Smooth muscle cell (in vitro differentiated cells): ENCODE data around the gene MRPS27. TPM values are rescaled to one million over a fixed set of nuclear protein-coding genes. Genes with fewer than 3 reads are reported as not detected.

Experiments
- DNase-seq: peaks from one replicate; lab custom pipeline; 2025; ENCODE audit not compliant: unreplicated experiment; lab: John Stamatoyannopoulos, UW
- H2AFZ ChIP-seq: fragments of 200-600 bp; sonication (generic); 2 replicates; pipeline ENCODE4 v1.6.0; 2016; ENCODE audit warnings: antibody characterized with exemption, low read depth, mild to moderate bottlenecking
- H3F3A ChIP-seq: fragments of 200-600 bp; sonication (generic); 2 replicates; pipeline ENCODE4 v1.6.0; 2017; ENCODE audit warnings: antibody characterized with exemption, low read depth
- H3K27ac ChIP-seq: fragments of 200-600 bp; sonication (generic); 2 replicates; pipeline ENCODE4 v1.5.1; 2016; ENCODE audit warnings: low read depth, mild to moderate bottlenecking
- H3K27me3 ChIP-seq: fragments of 200-600 bp; sonication (generic); 2 replicates; pipeline ENCODE4 v1.6.1; 2016; ENCODE audit warnings: low read depth, mild to moderate bottlenecking
- H3K36me3 ChIP-seq: fragments of 200-600 bp; sonication (generic); 2 replicates; pipeline ENCODE4 v1.5.1; 2016; ENCODE audit warnings: low read depth
- H3K4me1 ChIP-seq: fragments of 200-600 bp; sonication (generic); 2 replicates; pipeline ENCODE4 v1.5.1; 2016; ENCODE audit warnings: low read depth
- H3K4me2 ChIP-seq: fragments of 200-600 bp; sonication (generic); 2 replicates; pipeline ENCODE4 v1.6.0; 2016; ENCODE audit warnings: mild to moderate bottlenecking
- H3K4me3 ChIP-seq: fragments of 200-600 bp; sonication (generic); 2 replicates; pipeline ENCODE4 v1.5.1; 2016; ENCODE audit warnings: mild to moderate bottlenecking
- H3K79me2 ChIP-seq: fragments of 200-600 bp; sonication (generic); 2 replicates; pipeline ENCODE4 v1.6.0; 2016; ENCODE audit warnings: low read depth, mild to moderate bottlenecking
- H3K9ac ChIP-seq: fragments of 200-600 bp; sonication (generic); 2 replicates; pipeline ENCODE4 v1.6.0; 2016; ENCODE audit warnings: low read depth
- H3K9me3 ChIP-seq: fragments of 200-600 bp; sonication (generic); replicated peaks from 2 replicates; pipeline ENCODE4 v1.5.1; 2016; ENCODE audit warnings: low read depth
- H4K20me1 ChIP-seq: fragments of 200-600 bp; sonication (generic); 2 replicates; pipeline ENCODE4 v1.6.0; 2016; ENCODE audit warnings: low read depth
- WGBS: methylation state at CpG from one replicate; pipeline ENCODE4 v1.1.7; 2016; ENCODE audit warnings: low lambda C conversion rate; 5-methylcytosine and 5-hydroxymethylcytosine counted together
- polyA plus RNA-seq: library from polyadenylated mRNA; unstranded; fragments of >200 nt; fragmentation: Nextera tagmentation; extraction: Ambion mirVana; gene quantifications from 2 replicates; pipeline ENCODE4 v1.2.1, GENCODE V29; 2016
- total RNA-seq: library from RNA; depleted of rRNA; stranded (reverse); fragments of >200 nt; gene quantifications from 2 replicates; pipeline ENCODE4 v1.2.3, GENCODE V29; 2014
- TF ChIP-seq, protein P1 (sequence below): fragments of 200-600 bp; sonication (generic); IDR thresholded peaks from 2 replicates; pipeline ENCODE4 v1.5.1; 2017; ENCODE audit warnings: borderline replicate concordance, mild to moderate bottlenecking, antibody characterized with exemption; ENCODE audit not compliant: insufficient read depth, poor library complexity, severe bottlenecking

Gene MRPS27
- total and polyA plus RNA-seq, 2 experiments from 2014 or later: 36.7 to 38.3 TPM

DNA sequence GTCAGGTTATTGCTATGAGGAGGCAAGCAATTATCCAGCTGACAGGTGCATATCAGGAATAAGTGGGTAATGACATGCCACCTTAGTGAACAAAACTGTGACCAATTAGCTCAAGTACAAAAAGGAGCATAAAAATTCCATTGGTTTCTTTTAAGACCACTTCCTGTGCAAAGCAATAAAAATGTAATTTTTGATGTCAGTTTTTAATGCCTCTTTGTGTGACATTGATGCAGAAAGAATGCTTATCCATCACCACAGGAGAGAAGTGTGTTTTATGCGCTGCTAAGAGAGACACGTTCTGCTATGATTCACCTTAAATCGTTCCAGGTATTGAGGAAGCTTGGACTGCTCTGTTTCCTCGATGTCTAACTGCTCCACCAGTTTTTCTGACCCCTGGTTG is 96.7 kb downstream of the MRPS27 start:
- TF ChIP-seq, protein P1, sequence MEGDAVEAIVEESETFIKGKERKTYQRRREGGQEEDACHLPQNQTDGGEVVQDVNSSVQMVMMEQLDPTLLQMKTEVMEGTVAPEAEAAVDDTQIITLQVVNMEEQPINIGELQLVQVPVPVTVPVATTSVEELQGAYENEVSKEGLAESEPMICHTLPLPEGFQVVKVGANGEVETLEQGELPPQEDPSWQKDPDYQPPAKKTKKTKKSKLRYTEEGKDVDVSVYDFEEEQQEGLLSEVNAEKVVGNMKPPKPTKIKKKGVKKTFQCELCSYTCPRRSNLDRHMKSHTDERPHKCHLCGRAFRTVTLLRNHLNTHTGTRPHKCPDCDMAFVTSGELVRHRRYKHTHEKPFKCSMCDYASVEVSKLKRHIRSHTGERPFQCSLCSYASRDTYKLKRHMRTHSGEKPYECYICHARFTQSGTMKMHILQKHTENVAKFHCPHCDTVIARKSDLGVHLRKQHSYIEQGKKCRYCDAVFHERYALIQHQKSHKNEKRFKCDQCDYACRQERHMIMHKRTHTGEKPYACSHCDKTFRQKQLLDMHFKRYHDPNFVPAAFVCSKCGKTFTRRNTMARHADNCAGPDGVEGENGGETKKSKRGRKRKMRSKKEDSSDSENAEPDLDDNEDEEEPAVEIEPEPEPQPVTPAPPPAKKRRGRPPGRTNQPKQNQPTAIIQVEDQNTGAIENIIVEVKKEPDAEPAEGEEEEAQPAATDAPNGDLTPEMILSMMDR: no peak
- Histone ChIP-seq H3K4me1 (no peaks in the 10 kb centered on the region), H3K9ac (no peak overlapping the region), H4K20me1 (no peaks in the 10 kb centered on the region), H2AFZ (no peak overlapping the region), H3K36me3 (peaks cover 21% of the 10 kb centered on the region), H3K4me3 (no peak overlapping the region), H3K4me2 (no peak overlapping the region), H3K79me2 (no peaks in the 10 kb centered on the region), H3K27me3 (no peaks in the 10 kb centered on the region), H3K27ac (no peak overlapping the region), H3K9me3 (no peaks in the 10 kb centered on the region), H3F3A (no peaks in the 10 kb centered on the region)
- no peak for DNase-seq
- 97% methylated on average over 4 of the region's 4 CpGs for WGBS

DNA sequence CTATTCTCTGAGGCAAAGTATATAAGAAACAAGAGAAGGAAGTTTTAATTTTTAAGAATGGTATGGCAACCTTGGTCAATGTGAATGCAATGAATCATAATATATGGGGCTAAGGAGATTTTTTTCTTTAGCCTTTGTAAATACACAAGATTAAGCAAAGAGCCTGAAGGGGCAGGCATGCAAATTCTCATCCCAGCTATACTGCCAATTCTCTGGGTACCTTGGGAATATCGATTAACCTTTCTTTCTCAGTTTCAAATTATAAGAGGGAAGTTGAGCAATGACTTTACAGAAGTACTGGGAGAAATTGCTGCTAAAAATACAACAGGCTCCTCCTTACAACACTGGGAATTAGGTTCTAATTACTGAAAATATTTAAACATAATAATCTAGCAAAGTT is 97.5 kb downstream of the MRPS27 start:
- Histone ChIP-seq H3K4me1 (no peaks in the 10 kb centered on the region), H3K4me3 (no peak overlapping the region), H3K27ac (no peak overlapping the region), H3K36me3 (peaks cover 21% of the 10 kb centered on the region), H3K9ac (no peak overlapping the region), H4K20me1 (no peaks in the 10 kb centered on the region), H3K4me2 (no peak overlapping the region), H3K79me2 (no peaks in the 10 kb centered on the region), H3K9me3 (no peaks in the 10 kb centered on the region), H2AFZ (no peak overlapping the region), H3F3A (no peaks in the 10 kb centered on the region), H3K27me3 (no peaks in the 10 kb centered on the region)
- no peak for DNase-seq
- TF ChIP-seq, protein P1: no peak
- 96% methylated on average over 1 of the region's 1 CpG for WGBS

- DNase-seq: no peak
- H3K4me2 ChIP-seq: no peak overlapping the region
- TF ChIP-seq, protein P1: no peak
- no peak overlapping the region for H3K4me3 ChIP-seq
- no peaks in the 10 kb centered on the region for H3K27me3 ChIP-seq
- H3K79me2 ChIP-seq: no peaks in the 10 kb centered on the region
- H3K9ac ChIP-seq: no peak overlapping the region
- no peak overlapping the region for H3K27ac ChIP-seq
- no peaks in the 10 kb centered on the region for H3K9me3 ChIP-seq
- 99% methylated on average over 4 of the region's 4 CpGs for WGBS
- peaks cover under 1% of the 10 kb centered on the region for H3K4me1 ChIP-seq
- no peaks in the 10 kb centered on the region for H4K20me1 ChIP-seq
- no peak overlapping the region for H2AFZ ChIP-seq
- H3F3A ChIP-seq: no peaks in the 10 kb centered on the region
- H3K36me3 ChIP-seq: peaks cover 21% of the 10 kb centered on the region
These were observed 98.5 kb downstream of the MRPS27 start for GRCh38 chr5:72221541-72221940.

DNA sequence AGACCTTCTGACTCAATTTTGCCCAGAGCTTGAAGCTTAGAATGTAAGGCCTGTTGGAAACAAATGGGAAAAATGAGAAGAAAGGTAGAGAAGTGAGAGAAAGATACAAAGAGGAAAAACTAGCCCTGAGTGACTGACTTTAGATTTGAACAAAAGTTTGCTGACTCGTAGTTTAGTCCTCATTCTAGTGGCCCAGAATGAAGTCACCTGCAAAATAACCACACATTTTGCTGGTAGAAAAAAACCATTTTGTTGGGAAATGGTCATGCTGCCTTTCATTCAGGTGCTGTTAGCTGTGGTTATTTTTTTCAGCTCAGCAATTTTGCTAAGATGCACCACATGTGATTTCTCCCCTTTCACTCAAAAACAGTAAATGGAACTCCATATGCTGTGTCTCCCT is 98.9 kb downstream of the MRPS27 start:
- Histone ChIP-seq H3K79me2 (no peaks in the 10 kb centered on the region), H3K27me3 (no peaks in the 10 kb centered on the region), H3K4me1 (peaks cover 4% of the 10 kb centered on the region), H3K27ac (no peak overlapping the region), H3K9ac (no peak overlapping the region), H3F3A (no peaks in the 10 kb centered on the region), H3K36me3 (peaks cover 21% of the 10 kb centered on the region), H4K20me1 (no peaks in the 10 kb centered on the region), H3K4me3 (no peak overlapping the region), H2AFZ (no peak overlapping the region), H3K4me2 (no peak overlapping the region), H3K9me3 (no peaks in the 10 kb centered on the region)
- WGBS: 100% methylated on average over 1 of the region's 1 CpG
- no peak for DNase-seq
- TF ChIP-seq, protein P1: no peak
